ENCODE measurements around the gene TEX19. TPM values are rescaled to one million over a fixed set of nuclear protein-coding genes. Genes with fewer than 3 reads are reported as not detected.
A peak's percentile ranks its signal among the peaks of the same experiment; 100 is the strongest.
"Not testable (repeated sequence)": the region's sequence is repeated elsewhere in the genome, so short reads cannot be mapped to it uniquely, and the experiment has no call there.

Gene TEX19
- polyA plus RNA-seq, 12 donors = 0.08 to 0.25 (median 0.12) TPM; not detected in 7

GRCh38 chr17:82334204-82334621, 24.8 kb upstream of the TEX19 start:
- DNase-seq = no peak

DNA sequence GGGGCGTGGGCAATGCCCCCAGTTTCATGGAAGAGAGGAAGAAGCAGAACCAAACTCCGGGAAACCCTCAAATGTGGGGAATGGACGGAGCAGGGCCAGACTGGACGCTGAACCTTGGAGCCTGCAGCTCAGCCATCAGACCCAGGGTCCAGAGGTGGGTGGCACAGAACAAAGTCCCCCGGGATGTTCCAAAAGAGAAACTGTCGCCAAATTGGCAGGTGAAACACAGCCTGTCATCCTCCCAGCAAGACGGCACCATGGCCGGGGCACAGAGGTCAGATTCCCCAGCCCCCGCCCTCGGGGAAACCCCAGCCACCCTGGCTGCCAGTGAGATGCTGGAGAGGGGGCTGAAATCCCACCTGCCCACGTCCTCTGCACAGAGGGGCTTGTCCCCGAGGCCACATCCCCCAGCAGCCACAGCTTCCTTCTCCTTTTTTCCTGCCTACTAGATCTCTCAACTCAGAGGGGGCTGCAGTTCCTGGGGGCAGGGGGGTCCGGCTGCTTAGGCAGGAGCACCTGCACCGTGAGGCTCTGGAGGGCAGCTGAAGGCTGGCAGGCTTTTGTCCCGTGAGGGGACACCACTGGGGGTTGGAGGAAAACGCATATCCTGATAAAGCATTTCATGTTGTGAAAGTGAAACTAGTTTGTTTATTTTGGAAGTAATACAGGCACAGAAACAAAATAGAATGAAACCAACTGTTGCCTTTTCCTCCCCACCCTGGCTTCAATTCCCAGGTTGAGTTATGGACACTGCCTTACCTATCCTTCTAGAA, 24.2 kb upstream of the TEX19 start:
- DNase-seq = no peak

DNA sequence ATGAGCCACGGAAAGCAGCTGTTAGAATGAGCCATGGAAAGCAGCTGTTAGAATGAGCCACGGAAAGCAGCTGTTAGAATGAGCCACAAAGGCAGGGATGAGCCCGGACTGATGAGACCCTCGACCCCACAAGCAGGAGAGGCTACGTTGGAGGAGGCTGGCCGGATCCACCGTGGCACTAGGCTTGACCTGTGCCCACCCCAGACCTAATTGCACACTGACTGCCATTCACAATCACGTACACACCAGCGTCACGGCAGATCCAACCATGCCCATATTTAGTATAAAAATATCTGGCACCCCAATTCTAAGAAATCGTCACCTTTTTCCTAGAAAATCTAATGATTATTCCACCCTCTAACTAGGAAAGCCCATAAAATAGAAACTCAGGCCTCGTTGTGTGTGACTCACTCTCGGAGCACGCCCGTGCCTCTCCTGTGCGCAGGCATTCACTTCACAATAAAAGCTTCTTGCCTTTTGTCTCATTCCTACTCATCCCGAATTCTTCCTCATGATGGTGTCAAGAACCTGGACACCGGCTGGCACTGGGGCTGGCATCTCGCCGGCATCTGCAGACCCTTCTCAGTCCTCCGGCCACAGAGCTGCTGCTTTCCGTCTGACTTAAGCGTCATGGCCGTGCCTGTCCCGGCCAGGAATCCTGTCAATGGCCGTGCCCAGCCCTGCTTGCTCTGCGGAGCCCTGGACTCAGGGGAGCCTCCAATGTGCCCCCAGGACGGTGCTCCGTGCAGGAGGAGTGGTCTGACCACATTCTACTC, 20.0 kb upstream of the TEX19 start:
- DNase-seq = no peak

DNA sequence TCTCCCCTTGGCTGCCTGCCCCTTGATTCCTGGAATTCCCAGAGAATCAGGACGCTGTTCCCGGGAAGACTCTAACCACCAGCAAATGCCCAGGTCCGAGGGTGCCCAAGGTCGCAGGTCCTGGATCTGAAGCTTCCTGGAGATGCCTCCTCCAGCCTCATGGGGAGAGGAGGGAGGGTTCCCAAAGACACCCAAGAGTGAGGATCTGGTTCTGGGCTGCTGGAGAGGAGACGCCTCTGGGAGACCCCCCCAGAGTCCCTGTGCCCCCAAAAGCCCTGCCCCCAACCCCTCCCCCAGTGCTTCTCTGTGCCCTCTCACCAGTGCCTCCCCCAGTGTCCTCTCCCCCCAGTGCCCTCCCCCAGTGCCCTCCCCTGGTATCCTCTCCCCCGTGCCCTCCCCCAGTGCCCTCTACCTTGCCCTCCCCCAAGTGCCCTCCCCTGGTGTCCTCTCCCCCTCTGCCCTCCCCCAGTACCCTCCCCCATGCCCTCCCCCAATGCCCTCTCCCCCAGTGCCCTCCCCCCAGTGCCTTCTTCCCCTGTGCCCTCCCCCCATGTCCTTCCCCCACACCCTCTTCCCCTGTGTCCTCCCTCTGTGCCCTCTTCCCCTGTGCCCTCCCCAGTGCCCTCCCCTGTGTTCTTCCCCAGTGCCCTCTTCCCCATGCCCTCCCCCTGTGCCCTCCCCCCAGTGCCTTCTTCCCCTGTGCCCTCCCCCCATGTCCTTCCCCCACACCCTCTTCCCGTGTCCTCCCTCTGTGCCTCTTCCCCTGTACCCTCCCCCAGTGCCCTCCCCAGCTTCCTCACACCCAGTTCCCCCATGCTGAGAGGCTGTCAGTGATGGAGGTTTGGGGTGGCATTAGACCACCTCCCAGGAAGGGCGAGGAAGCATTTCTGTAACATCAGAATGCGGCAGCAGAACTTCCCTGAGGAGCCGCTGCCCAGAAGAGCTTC, 19.1 kb upstream of the TEX19 start:
- DNase-seq = no peak

DNA sequence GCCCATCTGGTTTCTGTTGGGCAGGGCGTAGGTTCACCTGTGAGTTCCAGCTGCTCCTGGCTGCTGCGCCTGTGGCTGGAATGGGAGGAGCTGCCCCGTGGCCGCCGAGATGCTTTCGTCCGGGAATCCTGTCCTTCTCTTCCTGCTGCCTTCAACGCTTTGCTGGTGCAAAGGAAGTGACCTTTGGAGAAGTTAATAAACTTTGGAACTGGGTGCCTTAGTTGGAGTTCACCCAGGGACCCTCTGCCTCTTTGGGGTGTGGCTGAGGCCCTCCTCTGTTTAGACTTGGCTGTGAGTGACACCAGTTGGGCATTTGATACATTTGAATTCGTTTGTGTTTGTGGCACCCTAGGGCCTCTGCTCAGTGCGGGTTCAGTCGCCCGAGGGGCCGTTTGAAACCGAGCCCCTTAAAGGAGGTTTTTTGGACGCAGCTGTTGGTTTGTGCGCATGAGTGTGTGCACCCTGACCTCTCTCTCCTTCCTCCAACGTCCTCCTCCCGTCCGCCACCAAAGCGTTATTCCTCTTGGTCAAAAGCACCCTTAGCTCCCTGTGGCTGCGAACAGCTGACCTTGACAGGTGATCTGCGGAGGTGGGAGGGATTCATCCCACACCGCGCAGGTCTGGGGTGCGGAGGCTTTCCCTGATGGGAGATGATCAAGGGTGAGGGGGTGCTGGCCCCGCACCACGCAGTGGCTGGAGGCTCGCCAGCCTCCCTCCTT, 16.5 kb upstream of the TEX19 start:
- no peak for DNase-seq

GRCh38 chr17:82343560-82343959, 15.5 kb upstream of the TEX19 start:
- no peak for DNase-seq

- DNase-seq = no peak
Observed at GRCh38 chr17:82344175-82344907, 14.7 kb upstream of the TEX19 start.

DNA sequence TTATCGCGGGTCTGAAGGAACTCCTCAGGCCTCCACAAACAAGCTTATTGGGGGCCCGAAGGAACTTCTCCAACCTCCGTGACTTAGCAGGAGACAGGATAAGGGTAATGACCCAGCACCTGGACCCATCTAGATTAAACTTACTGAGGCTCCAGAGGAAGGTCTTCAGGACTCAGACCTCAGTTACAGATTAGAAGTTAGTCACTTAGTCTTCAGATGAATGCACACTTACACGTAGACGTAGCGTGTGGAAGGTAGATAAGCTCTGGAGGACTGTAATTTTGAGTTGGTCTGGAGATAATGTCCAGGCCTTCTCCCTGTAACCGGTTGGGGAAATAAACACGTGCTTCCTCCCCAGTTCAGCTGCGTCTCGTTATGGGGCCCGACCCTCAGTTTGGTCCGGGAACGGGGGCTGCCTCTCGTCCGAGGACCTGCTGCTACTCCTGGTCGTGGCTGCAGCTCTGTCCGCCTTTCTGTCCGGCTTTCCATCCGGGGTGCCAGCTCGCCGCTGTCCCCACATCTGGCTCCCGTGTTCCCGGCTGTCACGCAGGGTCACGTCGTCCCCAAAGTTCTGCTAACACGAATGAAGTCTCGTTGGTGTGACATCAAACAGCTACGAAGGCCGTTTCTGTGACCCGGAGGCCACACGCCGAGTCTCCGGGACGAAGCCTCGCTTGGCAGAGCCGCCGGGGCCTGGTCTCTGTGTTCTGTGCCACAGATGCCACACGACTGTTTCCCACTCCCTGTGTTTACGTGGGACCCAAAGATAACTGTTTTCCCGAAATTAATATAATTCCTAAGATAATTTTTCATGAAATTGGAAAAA, 13.7 kb upstream of the TEX19 start:
- no peak for DNase-seq

DNA sequence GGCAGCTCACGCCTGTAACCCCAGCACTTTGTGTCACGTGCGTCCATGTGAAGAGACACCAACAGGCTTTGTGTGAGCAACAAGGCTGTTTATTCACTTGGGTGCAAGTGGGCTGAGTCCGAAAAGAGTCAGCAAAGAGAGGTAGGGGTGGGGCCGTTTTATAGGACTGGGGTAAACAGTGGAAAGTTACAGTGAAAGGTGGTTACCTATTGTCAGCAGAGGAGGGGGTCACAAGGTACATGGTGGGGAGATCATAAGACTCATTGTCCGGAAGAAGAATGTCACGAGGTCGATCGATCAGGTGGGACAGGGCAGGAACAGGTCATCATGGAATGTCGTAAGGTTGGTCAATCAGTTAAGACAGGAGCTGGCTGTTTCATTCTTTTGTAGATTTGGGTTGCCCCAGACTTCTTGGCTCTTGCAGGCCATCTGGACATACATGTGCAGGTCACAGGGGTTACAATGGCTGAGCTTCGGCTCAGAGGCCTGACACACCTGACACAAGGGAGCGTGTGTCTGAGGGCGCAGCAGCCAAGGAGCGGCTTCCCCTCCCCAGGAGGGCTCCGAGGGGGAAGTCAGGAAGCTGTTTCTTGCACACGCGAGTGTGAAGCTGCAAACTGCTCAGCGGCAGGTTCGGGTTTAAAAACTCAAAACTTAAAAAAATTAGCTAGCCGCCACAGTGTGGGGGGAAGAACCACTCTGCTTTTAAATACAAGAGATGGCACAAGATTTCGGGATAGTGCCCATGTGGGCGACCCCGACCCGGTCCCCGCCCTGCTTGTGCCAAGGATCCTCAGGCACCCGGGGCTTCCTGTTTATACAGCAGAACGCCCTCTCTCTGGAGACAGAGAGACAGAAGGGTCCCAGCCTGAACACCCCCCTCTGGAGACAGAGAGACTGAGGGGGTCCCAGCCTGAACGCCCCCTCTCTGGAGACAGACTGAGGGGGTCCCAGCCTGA, 12.4 kb upstream of the TEX19 start:
- DNase-seq = no peak

GRCh38 chr17:82347994-82348393, 11.1 kb upstream of the TEX19 start:
- not testable (repeated sequence) for DNase-seq

DNA sequence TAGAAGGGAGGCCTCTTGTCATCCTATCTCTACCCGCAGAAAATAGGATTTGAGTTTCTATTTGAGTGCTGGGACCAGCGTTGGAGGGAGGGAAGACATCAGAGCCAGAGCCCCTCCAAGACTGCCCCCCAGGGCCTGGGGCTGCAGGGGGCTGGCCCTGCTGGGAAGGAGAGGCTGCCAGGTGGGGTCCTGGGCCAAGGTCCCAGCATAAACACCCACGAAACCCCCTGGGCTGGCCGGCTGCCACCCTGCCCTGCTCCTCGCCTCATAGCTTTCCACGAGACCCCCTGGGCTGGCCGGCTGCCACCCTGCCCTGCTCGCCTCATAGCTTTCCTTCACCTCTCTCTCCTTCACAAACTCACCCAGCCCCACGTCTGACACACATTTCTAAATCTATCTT, 10.6 kb upstream of the TEX19 start:
- no peak for DNase-seq

DNA sequence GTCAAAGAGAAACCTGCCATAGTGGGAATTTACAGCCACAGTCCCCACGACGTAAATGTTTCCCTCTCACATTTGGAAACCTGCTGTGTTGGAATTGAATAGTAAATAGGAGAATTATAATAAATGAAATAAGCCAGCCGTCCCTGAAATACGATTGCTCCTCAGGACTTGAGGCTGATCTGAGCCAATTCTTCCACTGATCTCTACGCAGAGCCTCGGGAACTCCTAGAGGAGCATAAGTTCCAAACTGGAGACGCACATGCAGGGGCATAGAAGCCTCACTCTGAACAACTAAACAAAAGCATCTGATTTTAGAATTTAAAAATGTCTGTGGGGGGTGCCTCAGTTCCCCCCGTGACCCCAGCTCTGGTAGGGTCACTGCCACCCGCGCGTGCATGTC, 10.2 kb upstream of the TEX19 start:
- DNase-seq = no peak

DNA sequence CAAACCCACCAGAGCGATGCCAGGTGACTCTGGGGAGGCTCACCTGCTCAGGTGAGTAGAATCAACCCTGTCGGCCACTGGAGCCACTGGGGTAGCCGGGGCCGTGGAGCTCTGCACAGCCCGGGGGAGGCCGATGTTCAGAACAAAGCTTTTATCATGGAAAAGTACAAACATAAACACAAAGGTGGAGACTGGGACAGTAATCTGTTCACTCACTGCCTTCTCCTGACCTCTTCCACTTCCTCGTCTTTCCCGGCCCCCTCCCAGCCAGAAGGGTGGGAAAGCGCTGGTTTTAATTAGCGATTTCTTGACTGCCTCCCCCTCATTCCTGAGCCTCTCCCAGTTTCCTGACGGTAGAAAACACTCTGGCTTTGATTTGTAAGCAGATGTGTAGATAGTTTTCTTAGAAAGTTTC, 9.8 kb upstream of the TEX19 start:
- no peak for DNase-seq

GRCh38 chr17:82350182-82351030, 8.6 kb upstream of the TEX19 start:
- DNase-seq = no peak

GRCh38 chr17:82351254-82351712, 7.8 kb upstream of the TEX19 start:
- DNase-seq = no peak

- DNase-seq = peak; percentile 90
Observed at GRCh38 chr17:82351713-82352488, 7.1 kb upstream of the TEX19 start.

- no peak for DNase-seq
Observed at GRCh38 chr17:82353484-82353883, 5.6 kb upstream of the TEX19 start.

All from muscle of arm (tissue), 12 donors.